ENCODE results near the gene KCNJ15. TPM values are rescaled to one million over a fixed set of nuclear protein-coding genes. Genes with fewer than 3 reads are reported as not detected.

The KCNJ15 gene
- total RNA-seq, 1 experiment from 2014 or later = not detected

DNA sequence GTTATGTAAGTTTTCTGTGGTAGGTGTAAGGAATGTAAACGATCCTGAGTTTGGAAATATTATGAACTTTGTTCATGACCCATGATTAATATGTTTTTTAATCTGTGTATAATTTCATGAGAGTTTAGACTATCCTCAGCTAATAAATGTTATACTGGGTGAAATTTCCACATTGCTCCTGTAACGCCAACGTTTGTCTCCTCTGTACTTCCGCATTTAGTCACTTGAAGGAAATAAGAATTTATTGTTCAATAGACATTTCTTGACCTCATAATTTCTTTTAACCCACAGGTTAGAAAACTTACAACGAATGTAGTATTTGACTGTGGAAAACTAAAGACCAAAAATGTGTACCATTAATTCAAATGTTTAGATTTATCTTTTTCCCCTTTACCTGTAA, 876 bp downstream of the KCNJ15 start:
- intact Hi-C loops (cut with micrococcal nuclease; ENCODE audit: unreplicated experiment) = no loop called here
- DNase-seq = no peak
- Histone ChIP-seq H3K4me3 (ENCODE audit: low read depth, low read length) (no peak overlapping the region), H3K36me3 (ENCODE audit: control insufficient read depth, insufficient read depth, low read length) (no peaks in the 10 kb centered on the region), H3K4me1 (no peaks in the 10 kb centered on the region), H3K9me3 (no peaks in the 10 kb centered on the region), H3K27me3 (replicated peaks; ENCODE audit: control insufficient read depth, insufficient read depth, low read length) (no peaks in the 10 kb centered on the region)
- no peaks in the 10 kb centered on the region for H3K4me1 Mint-ChIP-seq (ENCODE audit: low read depth, unreplicated experiment)
- no peaks in the 10 kb centered on the region for H3K9me3 Mint-ChIP-seq (ENCODE audit: unreplicated experiment)
- ChIA-PET POLR2A (no interaction called here), CTCF (no interaction called here)
- peaks cover 3% of the 10 kb centered on the region for H3K27me3 Mint-ChIP-seq (ENCODE audit: insufficient read depth, unreplicated experiment)
- no peak overlapping the region for H3K4me3 Mint-ChIP-seq (ENCODE audit: unreplicated experiment)
- TF ChIP-seq CTCF (IDR thresholded peaks at IDR 0.05; ENCODE audit: insufficient read depth in 1 of 2, low read depth in 1 of 2, low read length in 1 of 2, severe bottlenecking in 1 of 2, unreplicated experiment in 1 of 2) = no peak
- no peak overlapping the region for H3K27ac Mint-ChIP-seq (ENCODE audit: unreplicated experiment)
- no peaks in the 10 kb centered on the region for H3K36me3 Mint-ChIP-seq (ENCODE audit: insufficient read depth, unreplicated experiment)
- no TSS peak for BruUV-seq (replicated peaks)

- POLR2A ChIA-PET = no interaction called here
- H3K4me1 Mint-ChIP-seq (ENCODE audit: low read depth, unreplicated experiment) = no peaks in the 10 kb centered on the region
- H3K9me3 Mint-ChIP-seq (ENCODE audit: unreplicated experiment) = no peaks in the 10 kb centered on the region
- H3K4me3 Mint-ChIP-seq (ENCODE audit: unreplicated experiment) = no peak overlapping the region
- DNase-seq = no peak
- Histone ChIP-seq H3K27me3 (replicated peaks; ENCODE audit: control insufficient read depth, insufficient read depth, low read length) (no peaks in the 10 kb centered on the region), H3K36me3 (ENCODE audit: control insufficient read depth, insufficient read depth, low read length) (no peaks in the 10 kb centered on the region), H3K4me1 (no peaks in the 10 kb centered on the region), H3K9me3 (no peaks in the 10 kb centered on the region), H3K4me3 (ENCODE audit: low read depth, low read length) (no peak overlapping the region)
- no TSS peak for BruUV-seq (replicated peaks)
- H3K36me3 Mint-ChIP-seq (ENCODE audit: insufficient read depth, unreplicated experiment) = no peaks in the 10 kb centered on the region
- TF ChIP-seq CTCF (IDR thresholded peaks at IDR 0.05; ENCODE audit: insufficient read depth in 1 of 2, low read depth in 1 of 2, low read length in 1 of 2, severe bottlenecking in 1 of 2, unreplicated experiment in 1 of 2) = no peak
- H3K27me3 Mint-ChIP-seq (ENCODE audit: insufficient read depth, unreplicated experiment) = peaks cover 3% of the 10 kb centered on the region
- no peak overlapping the region for H3K27ac Mint-ChIP-seq (ENCODE audit: unreplicated experiment)
- CTCF ChIA-PET = no interaction called here
- intact Hi-C loops (cut with micrococcal nuclease; ENCODE audit: unreplicated experiment) = no loop called here
Measured at GRCh38 chr21:38258521-38259485, 2.0 kb downstream of the KCNJ15 start.

GRCh38 chr21:38259665-38260064, 2.9 kb downstream of the KCNJ15 start:
- H3K36me3 ChIP-seq (ENCODE audit: control insufficient read depth, insufficient read depth, low read length) = no peaks in the 10 kb centered on the region
- H3K4me3 ChIP-seq (ENCODE audit: low read depth, low read length) = no peak overlapping the region
- Mint-ChIP-seq H3K4me1 (ENCODE audit: low read depth, unreplicated experiment) (no peaks in the 10 kb centered on the region), H3K27me3 (ENCODE audit: insufficient read depth, unreplicated experiment) (peaks cover 6% of the 10 kb centered on the region), H3K4me3 (ENCODE audit: unreplicated experiment) (no peak overlapping the region), H3K36me3 (ENCODE audit: insufficient read depth, unreplicated experiment) (no peaks in the 10 kb centered on the region), H3K27ac (ENCODE audit: unreplicated experiment) (no peak overlapping the region), H3K9me3 (ENCODE audit: unreplicated experiment) (no peaks in the 10 kb centered on the region)
- BruUV-seq (replicated peaks) = no TSS peak
- CTCF ChIA-PET = no interaction called here
- POLR2A ChIA-PET = no interaction called here
- TF ChIP-seq CTCF (IDR thresholded peaks at IDR 0.05; ENCODE audit: insufficient read depth in 1 of 2, low read depth in 1 of 2, low read length in 1 of 2, severe bottlenecking in 1 of 2, unreplicated experiment in 1 of 2) = no peak
- H3K9me3 ChIP-seq = no peaks in the 10 kb centered on the region
- intact Hi-C loops (cut with micrococcal nuclease; ENCODE audit: unreplicated experiment) = no loop called here
- DNase-seq = no peak
- no peaks in the 10 kb centered on the region for H3K4me1 ChIP-seq
- H3K27me3 ChIP-seq (replicated peaks; ENCODE audit: control insufficient read depth, insufficient read depth, low read length) = no peaks in the 10 kb centered on the region
